ENCODE data around the gene PRUNE2.

DNA sequence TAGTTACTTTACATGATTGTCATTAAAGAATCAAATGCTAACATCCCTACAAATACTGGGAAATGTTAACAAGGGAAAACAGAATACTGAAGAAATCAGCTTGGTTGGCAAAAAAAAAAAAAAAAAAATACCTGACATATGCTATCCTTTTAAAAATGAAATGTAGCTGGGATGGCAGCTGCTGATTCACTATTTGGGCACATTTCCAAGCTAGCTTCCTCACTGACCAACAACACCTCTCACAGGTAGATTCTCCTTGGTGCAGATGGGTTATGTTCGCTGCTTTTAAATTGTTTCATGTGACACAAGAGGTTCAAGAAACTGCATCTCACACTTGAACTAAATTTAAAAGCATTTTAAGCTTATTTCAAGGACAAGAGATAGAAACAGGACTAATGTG, 6.1 kb upstream of the PRUNE2 start:
- no peak for TF ChIP-seq POLR2AphosphoS5 (IDR thresholded peaks at IDR 0.05)
- no peak for TF ChIP-seq POLR2A (IDR thresholded peaks at IDR 0.05)

Measured in prostate gland (tissue), 1 donor.